NCI-H2227 treated with DMSO at 0.1 percent for 48 hours (cell line): ENCODE results near the gene DSG4.
"Not testable (repeated sequence)": the region's sequence is repeated elsewhere in the genome, so short reads cannot be mapped to it uniquely, and the experiment has no call there.

Source experiments
- DNase-seq: peaks from one replicate; lab custom pipeline; 2025; lab: John Stamatoyannopoulos, UW

The DSG4 gene

GRCh38 chr18:31376477-31376876, at the start of gene DSG4:
TSS of gene DSG4 (plus strand) at chr18:31376777. CDS start at chr18:31376912, 135 bp downstream.
- no peak for DNase-seq

GRCh38 chr18:31329787-31330438, 46.7 kb upstream of the DSG4 start:
- no peak for DNase-seq

- DNase-seq = no peak
Observed at GRCh38 chr18:31343454-31343853, 33.1 kb upstream of the DSG4 start.

- DNase-seq = not testable (repeated sequence)
Observed at GRCh38 chr18:31353336-31353735, 23.2 kb upstream of the DSG4 start.

- DNase-seq = no peak
Observed at GRCh38 chr18:31354990-31355389, 21.6 kb upstream of the DSG4 start.

GRCh38 chr18:31356025-31356424, 20.6 kb upstream of the DSG4 start:
- DNase-seq = no peak

- DNase-seq = no peak
Observed at GRCh38 chr18:31364190-31364589, 12.4 kb upstream of the DSG4 start.

- no peak for DNase-seq
Observed at GRCh38 chr18:31369478-31369877, 7.1 kb upstream of the DSG4 start.

- no peak for DNase-seq
Observed at GRCh38 chr18:31371989-31372388, 4.6 kb upstream of the DSG4 start.

GRCh38 chr18:31373641-31374040, 2.9 kb upstream of the DSG4 start:
- DNase-seq = no peak

- DNase-seq = no peak
Observed at GRCh38 chr18:31380912-31381311, 4.3 kb downstream of the DSG4 start.

GRCh38 chr18:31382107-31382506, 5.5 kb downstream of the DSG4 start:
- no peak for DNase-seq

GRCh38 chr18:31386741-31387140, 10.2 kb downstream of the DSG4 start:
- DNase-seq = no peak

GRCh38 chr18:31393286-31393685, 16.7 kb downstream of the DSG4 start:
- no peak for DNase-seq

- no peak for DNase-seq
Observed at GRCh38 chr18:31396796-31397612, 20.4 kb downstream of the DSG4 start.

- DNase-seq = no peak
Observed at GRCh38 chr18:31398191-31398590, 21.6 kb downstream of the DSG4 start.

GRCh38 chr18:31399306-31400032, 22.9 kb downstream of the DSG4 start:
- no peak for DNase-seq

GRCh38 chr18:31401156-31402025, 24.8 kb downstream of the DSG4 start:
- DNase-seq = no peak

GRCh38 chr18:31402026-31402373, 25.4 kb downstream of the DSG4 start:
- DNase-seq = no peak

GRCh38 chr18:31403409-31403808, 26.8 kb downstream of the DSG4 start:
- DNase-seq = no peak

- no peak for DNase-seq
Observed at GRCh38 chr18:31407649-31408048, 31.1 kb downstream of the DSG4 start.

GRCh38 chr18:31409276-31409675, 32.7 kb downstream of the DSG4 start:
- DNase-seq = no peak
